Peyer's patch (tissue), 4 donors: ENCODE measurements around the gene KIFC3. TPM values are rescaled to one million over a fixed set of nuclear protein-coding genes. Genes with fewer than 3 reads are reported as not detected.

Experiments
- DNase-seq, 3 donors: peaks; one replicate each; pipeline ENCODE4 v3.0.0-alpha.2; 2017 to 2019
- H3K27ac ChIP-seq, 4 donors: fragments of 200-600 bp; sonication (generic); one replicate each; pipeline ENCODE4 v1.5.1; 2016 to 2019
- H3K27me3 ChIP-seq, 2 donors: fragments of 200-600 bp; sonication (generic); one replicate each; pipeline ENCODE4 v1.5.1; 2019
- H3K36me3 ChIP-seq, 3 donors: fragments of 200-600 bp; sonication (generic); one replicate each; pipeline ENCODE4 v1.5.1; 2016 to 2019
- H3K4me1 ChIP-seq, 4 donors: fragments of 200-600 bp; sonication (generic); one replicate each; pipeline ENCODE4 v1.5.1; 2016 to 2019
- H3K4me3 ChIP-seq, 4 donors: fragments of 200-600 bp; sonication (generic); 1 replicate in 3 of 4; 2 replicates in 1 of 4; pipeline ENCODE4 v1.5.1; 2016 to 2019; ENCODE audit warnings: mild to moderate bottlenecking in 1 of 4
- H3K9me3 ChIP-seq, 4 donors: fragments of 200-600 bp; sonication (generic); one replicate each; pipeline ENCODE4 v1.5.1; 2016 to 2019; ENCODE audit warnings: mild to moderate bottlenecking in 1 of 4
- POLR2A ChIP-seq, 2 donors: fragments of 450-650 bp; IDR thresholded peaks; one replicate each; pipeline ENCODE4 v1.5.1; 2017; ENCODE audit warnings: antibody characterized with exemption in 2 of 2, mild to moderate bottlenecking in 2 of 2, moderate library complexity in 2 of 2
- total RNA-seq, 4 donors: library from RNA; depleted of rRNA; stranded (reverse); fragments of >200 nt; gene quantifications; one replicate each; pipeline ENCODE4 v1.1.0, GENCODE V29; 2016
- TF ChIP-seq, protein P1 (sequence below), 6 experiments: fragments of 450-650 bp in 4 of 6; fragments of 200-600 bp in 2 of 6; sonication (generic) in 1 of 6; IDR thresholded peaks; one replicate each; pipeline ENCODE4 v1.5.1; 2017 to 2019; ENCODE audit warnings: antibody characterized with exemption in 6 of 6, mild to moderate bottlenecking in 3 of 6, moderate library complexity in 1 of 6

Gene KIFC3
- total RNA-seq, 4 donors from 2014 or later, result 29.7 to 530 (median 272) TPM

DNA sequence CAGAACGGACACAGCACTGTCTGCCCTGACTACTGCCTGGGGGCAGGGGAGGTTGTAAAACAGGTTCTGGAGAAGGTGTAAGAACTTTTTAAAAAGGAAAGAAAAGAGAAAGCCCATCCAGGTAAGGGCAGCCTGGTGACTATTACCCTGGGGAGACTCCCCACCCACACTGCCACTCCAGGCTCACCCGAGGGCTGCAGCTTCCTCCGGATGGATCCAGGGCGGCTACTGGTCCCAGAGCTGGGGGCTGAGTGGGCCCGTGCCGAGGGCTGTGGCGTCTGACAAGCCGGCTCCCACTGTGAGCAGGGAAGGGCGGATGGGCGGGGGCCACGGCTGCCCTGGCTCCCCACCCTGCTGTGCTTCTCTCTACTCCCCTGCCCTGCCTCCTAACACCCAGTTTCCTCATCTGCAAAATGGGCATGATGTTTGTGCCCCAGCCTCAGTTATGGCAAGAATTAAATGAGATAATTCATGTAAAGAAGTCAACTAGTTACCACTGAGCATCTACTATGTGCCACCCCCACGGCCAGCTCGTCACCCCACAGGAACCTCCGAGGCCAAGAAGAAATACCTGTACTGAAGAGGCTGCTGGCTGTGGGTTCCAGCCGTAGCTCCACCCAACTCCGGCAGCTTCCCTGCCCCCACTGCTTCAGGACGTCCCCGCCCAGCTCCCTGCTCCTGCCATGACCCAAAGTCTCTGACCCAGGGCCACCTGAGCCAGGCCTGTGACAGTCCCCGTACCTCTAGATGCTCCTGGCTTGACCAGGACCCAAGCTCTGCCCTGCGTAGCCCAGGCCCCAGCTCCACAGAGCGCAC is 42.5 kb downstream of the KIFC3 start:
- peaks cover 0 to 45% (median 0%) of the 10 kb centered on the region in 3 donors for H3K36me3 ChIP-seq
- H3K9me3 ChIP-seq, result no peaks in the 10 kb centered on the region
- TF ChIP-seq, protein P1, sequence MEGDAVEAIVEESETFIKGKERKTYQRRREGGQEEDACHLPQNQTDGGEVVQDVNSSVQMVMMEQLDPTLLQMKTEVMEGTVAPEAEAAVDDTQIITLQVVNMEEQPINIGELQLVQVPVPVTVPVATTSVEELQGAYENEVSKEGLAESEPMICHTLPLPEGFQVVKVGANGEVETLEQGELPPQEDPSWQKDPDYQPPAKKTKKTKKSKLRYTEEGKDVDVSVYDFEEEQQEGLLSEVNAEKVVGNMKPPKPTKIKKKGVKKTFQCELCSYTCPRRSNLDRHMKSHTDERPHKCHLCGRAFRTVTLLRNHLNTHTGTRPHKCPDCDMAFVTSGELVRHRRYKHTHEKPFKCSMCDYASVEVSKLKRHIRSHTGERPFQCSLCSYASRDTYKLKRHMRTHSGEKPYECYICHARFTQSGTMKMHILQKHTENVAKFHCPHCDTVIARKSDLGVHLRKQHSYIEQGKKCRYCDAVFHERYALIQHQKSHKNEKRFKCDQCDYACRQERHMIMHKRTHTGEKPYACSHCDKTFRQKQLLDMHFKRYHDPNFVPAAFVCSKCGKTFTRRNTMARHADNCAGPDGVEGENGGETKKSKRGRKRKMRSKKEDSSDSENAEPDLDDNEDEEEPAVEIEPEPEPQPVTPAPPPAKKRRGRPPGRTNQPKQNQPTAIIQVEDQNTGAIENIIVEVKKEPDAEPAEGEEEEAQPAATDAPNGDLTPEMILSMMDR (IDR thresholded peaks at IDR 0.05), result no peak
- no peak for TF ChIP-seq POLR2A (IDR thresholded peaks at IDR 0.05)
- H3K27ac ChIP-seq, result no peak overlapping the region
- H3K27me3 ChIP-seq, result no peaks in the 10 kb centered on the region
- H3K4me3 ChIP-seq, result no peak overlapping the region
- no peak for DNase-seq
- H3K4me1 ChIP-seq, result no peaks in the 10 kb centered on the region

DNA sequence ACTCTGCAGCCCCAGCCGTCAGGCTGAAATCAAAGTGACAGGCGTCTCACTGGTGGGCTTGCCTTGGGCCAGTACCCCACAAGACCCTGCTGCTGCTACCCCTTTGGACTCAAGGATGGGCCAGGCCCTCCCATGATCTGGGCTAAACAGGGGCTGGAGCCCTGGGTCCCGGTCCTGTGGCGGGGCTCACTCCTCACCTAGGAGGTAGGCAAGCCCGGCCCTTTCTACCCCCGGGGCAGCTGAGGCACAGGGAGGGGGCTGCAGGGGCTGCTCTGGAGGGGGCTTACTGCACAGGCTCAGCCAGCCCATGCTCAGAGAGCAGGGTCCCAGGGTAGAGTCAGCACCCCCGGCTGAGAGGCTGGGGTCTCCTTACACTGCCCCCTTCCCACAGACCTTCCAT is 43.2 kb downstream of the KIFC3 start:
- DNase-seq, result no peak
- Histone ChIP-seq H3K4me1 (no peaks in the 10 kb centered on the region), H3K27ac (no peak overlapping the region), H3K4me3 (no peak overlapping the region), H3K9me3 (no peaks in the 10 kb centered on the region), H3K27me3 (no peaks in the 10 kb centered on the region), H3K36me3 (peaks cover 0 to 40% (median 0%) of the 10 kb centered on the region in 3 donors)
- TF ChIP-seq, protein P1 (IDR thresholded peaks at IDR 0.05), result no peak
- TF ChIP-seq POLR2A (IDR thresholded peaks at IDR 0.05), result no peak

DNA sequence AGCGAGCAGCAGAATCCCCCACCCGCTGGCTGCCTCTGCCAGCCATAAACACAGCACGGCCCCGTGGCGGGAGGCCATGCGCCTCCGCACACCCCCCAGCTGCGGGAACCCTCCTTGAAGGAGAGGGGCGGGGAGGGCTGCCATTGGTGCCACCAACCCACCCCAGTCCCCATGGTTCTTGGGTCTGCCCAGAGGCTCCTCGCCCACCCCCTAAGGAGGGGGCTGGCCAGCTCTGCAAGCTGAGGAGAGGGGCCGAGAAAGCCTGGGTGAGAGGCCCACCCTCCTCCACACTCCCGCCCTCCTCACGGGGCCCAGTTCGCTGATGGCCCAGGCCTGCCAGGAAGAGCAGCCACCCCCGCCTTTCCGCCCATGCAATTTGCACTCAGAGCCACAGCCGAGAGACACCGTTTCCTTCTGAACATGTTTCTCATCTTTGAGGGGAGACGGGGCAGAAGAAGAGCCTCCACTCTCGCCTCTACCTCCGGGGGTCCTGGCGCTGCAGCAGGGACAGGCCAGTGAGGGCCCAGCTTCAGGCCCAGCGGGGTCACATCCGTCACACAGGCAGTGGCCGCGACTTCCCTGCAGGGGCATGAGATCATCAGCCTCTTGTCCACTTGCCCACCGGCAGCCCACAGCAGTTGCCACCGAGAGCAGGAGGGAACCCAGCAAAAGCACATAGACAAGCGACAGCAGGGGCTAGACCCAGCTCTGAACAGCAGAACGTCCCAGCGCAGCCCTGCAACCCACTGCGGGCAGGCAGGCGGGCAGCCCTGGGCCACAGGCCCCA is 43.8 kb downstream of the KIFC3 start:
- Histone ChIP-seq H3K27me3 (no peaks in the 10 kb centered on the region), H3K36me3 (peaks cover 0 to 43% (median 0%) of the 10 kb centered on the region in 3 donors), H3K4me1 (no peaks in the 10 kb centered on the region), H3K4me3 (no peak overlapping the region), H3K9me3 (no peaks in the 10 kb centered on the region), H3K27ac (no peak overlapping the region)
- TF ChIP-seq, protein P1 (IDR thresholded peaks at IDR 0.05), result no peak
- no peak for TF ChIP-seq POLR2A (IDR thresholded peaks at IDR 0.05)
- DNase-seq, result no peak

DNA sequence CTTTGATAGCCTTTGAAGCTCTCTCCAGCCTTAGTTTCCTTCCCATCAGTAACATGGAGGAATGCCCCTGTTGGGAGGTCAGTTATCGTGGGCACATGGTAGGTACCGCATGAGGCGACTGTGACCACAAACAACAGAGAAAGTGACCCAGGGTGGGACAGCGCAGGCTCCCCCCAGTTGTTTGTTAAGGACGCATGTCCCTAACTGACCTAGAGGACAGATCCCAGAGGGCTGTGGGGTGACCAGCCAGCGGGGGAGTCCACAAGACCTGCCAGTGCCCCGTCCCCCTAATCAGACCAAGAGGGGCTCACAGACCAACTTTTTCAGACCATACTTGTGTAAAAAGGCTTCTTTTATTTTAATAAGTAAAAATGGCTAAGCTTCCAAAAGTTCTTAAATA is 44.4 kb downstream of the KIFC3 start:
- H3K36me3 ChIP-seq, result peaks cover 0 to 45% (median 0%) of the 10 kb centered on the region in 3 donors

DNA sequence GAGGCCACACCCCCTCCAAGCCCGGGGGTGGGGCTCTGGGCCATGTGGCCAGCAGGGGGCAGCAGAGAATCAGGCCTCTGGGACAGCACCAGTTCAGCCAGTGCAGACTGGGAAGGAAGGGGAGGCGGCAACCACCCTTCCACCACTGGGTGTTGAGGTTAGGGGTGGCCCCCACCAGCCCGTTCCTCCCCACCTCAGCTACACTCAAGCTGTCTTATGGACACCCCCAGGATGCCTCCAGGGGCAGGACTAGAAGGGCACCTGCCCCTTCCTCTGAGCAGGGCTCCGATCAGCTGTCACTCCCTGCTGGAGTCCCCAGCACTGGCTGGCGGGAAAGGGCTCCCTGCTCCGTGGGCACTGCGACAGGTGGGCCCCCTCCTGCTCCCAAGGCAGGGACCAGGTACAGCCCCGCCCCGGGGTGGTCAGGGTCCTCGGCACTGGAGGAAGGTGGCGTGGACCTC is 44.9 kb downstream of the KIFC3 start:
- Histone ChIP-seq H3K4me1 (no peaks in the 10 kb centered on the region), H3K36me3 (peaks cover 0 to 48% (median 0%) of the 10 kb centered on the region in 3 donors), H3K27me3 (no peaks in the 10 kb centered on the region), H3K4me3 (no peak overlapping the region), H3K27ac (peak overlapping the region in 1 of 4 donors; percentile 25), H3K9me3 (no peaks in the 10 kb centered on the region)
- TF ChIP-seq, protein P1 (IDR thresholded peaks at IDR 0.05), result peak; percentile 72 to 96 (median 94)
- no peak for TF ChIP-seq POLR2A (IDR thresholded peaks at IDR 0.05)
- peak; percentile 73 to 93 (median 93) for DNase-seq

More for the DNA sequence above, 44.4 kb downstream of the KIFC3 start:
- no peak for TF ChIP-seq POLR2A (IDR thresholded peaks at IDR 0.05)
- TF ChIP-seq, protein P1 (IDR thresholded peaks at IDR 0.05), result no peak
- H3K9me3 ChIP-seq, result no peaks in the 10 kb centered on the region
- no peak overlapping the region for H3K4me3 ChIP-seq
- H3K27me3 ChIP-seq, result no peaks in the 10 kb centered on the region
- no peaks in the 10 kb centered on the region for H3K4me1 ChIP-seq
- peak overlapping the region in 1 of 4 donors; percentile 25 for H3K27ac ChIP-seq
- DNase-seq, result no peak
